HFFc6 (cell line): Measurements from ENCODE around the gene CD2BP2. TPM values are rescaled to one million over a fixed set of nuclear protein-coding genes. Genes with fewer than 3 reads are reported as not detected.
"Not testable (repeated sequence)": the region's sequence is repeated elsewhere in the genome, so short reads cannot be mapped to it uniquely, and the experiment has no call there.

Experiments used
- DNase-seq: peaks from one replicate; pipeline ENCODE4 v3.0.0-alpha.2; 2018
- H3K27ac Mint-ChIP-seq: 2 replicates; pipeline ENCODE4 v1.8.0; 2020; ENCODE audit warnings: mild to moderate bottlenecking, mixed read lengths
- H3K27me3 Mint-ChIP-seq: 2 replicates; pipeline ENCODE4 v1.8.0; 2021; ENCODE audit warnings: mild to moderate bottlenecking, moderate library complexity, mixed read lengths; ENCODE audit not compliant: insufficient read depth
- H3K36me3 Mint-ChIP-seq: 2 replicates; pipeline ENCODE4 v1.8.0; 2021; ENCODE audit warnings: low read depth, mixed read lengths
- H3K4me1 Mint-ChIP-seq: 2 replicates; pipeline ENCODE4 v1.8.0; 2020; ENCODE audit warnings: low read depth, mixed read lengths
- H3K4me3 Mint-ChIP-seq: 2 replicates; pipeline ENCODE4 v1.8.0; 2020; ENCODE audit warnings: mild to moderate bottlenecking, moderate library complexity, mixed read lengths
- H3K9me3 Mint-ChIP-seq: 2 replicates; pipeline ENCODE4 v1.8.0; 2020; ENCODE audit warnings: mild to moderate bottlenecking, mixed read lengths
- total RNA-seq, 6 experiments: library from RNA; stranded (reverse); fragmentation: NEBNext Ultra II Directional; extraction: Animal tissue kit (Norgen Biotek cat#: 25700); gene quantifications; 2 replicates in 1 of 6; 3 replicates in 5 of 6; pipeline ENCODE4 v1.2.3, GENCODE V29; 2021
- TF ChIP-seq, protein P1 (sequence below): fragments of 200-600 bp; sonication (generic); IDR thresholded peaks from 2 replicates; pipeline ENCODE4 v1.5.0; 2021; ENCODE audit warnings: antibody characterized with exemption, mild to moderate bottlenecking

The CD2BP2 gene
- total RNA-seq, 6 experiments from 2014 or later, result 76.2 to 91.0 (median 80.4) TPM

DNA sequence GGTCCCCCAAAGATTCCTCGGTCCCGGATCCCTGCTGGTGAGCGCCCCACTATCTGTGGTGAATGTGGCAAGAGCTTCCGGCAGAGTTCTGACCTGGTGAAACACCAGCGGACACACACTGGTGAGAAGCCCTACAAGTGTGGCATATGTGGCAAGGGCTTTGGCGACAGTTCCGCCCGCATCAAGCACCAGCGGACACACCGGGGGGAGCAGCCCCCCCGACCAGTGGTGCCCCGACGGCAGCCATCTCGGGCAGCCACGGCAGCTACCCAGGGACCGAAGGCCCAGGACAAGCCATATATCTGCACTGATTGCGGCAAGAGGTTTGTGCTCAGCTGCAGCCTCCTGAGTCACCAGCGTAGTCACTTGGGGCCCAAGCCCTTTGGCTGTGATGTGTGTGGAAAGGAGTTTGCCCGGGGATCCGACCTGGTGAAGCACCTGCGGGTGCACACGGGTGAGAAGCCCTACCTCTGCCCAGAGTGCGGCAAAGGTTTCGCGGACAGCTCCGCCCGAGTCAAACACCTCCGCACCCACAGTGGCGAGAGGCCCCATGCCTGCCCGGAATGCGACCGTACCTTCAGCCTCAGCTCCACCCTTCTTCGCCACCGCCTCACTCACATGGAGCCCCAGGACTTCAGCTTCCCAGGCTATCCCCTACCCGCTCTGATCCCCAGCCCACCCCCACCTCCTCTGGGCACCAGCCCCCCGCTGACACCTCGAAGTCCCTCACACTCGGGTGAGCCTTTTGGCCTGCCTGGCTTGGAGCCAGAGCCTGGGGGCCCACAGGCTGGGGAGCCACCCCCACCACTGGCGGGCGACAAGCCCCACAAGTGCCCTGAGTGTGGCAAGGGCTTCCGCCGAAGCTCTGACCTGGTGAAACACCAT lies 42.9 kb upstream of the CD2BP2 start:
- no peaks in the 10 kb centered on the region for H3K9me3 Mint-ChIP-seq
- H3K27ac Mint-ChIP-seq, result no peak overlapping the region
- no peak overlapping the region for H3K4me3 Mint-ChIP-seq
- peaks cover 46% of the 10 kb centered on the region for H3K4me1 Mint-ChIP-seq
- no peak for DNase-seq
- no peaks in the 10 kb centered on the region for H3K36me3 Mint-ChIP-seq
- no peaks in the 10 kb centered on the region for H3K27me3 Mint-ChIP-seq
- TF ChIP-seq, protein P1, sequence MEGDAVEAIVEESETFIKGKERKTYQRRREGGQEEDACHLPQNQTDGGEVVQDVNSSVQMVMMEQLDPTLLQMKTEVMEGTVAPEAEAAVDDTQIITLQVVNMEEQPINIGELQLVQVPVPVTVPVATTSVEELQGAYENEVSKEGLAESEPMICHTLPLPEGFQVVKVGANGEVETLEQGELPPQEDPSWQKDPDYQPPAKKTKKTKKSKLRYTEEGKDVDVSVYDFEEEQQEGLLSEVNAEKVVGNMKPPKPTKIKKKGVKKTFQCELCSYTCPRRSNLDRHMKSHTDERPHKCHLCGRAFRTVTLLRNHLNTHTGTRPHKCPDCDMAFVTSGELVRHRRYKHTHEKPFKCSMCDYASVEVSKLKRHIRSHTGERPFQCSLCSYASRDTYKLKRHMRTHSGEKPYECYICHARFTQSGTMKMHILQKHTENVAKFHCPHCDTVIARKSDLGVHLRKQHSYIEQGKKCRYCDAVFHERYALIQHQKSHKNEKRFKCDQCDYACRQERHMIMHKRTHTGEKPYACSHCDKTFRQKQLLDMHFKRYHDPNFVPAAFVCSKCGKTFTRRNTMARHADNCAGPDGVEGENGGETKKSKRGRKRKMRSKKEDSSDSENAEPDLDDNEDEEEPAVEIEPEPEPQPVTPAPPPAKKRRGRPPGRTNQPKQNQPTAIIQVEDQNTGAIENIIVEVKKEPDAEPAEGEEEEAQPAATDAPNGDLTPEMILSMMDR, result no peak

DNA sequence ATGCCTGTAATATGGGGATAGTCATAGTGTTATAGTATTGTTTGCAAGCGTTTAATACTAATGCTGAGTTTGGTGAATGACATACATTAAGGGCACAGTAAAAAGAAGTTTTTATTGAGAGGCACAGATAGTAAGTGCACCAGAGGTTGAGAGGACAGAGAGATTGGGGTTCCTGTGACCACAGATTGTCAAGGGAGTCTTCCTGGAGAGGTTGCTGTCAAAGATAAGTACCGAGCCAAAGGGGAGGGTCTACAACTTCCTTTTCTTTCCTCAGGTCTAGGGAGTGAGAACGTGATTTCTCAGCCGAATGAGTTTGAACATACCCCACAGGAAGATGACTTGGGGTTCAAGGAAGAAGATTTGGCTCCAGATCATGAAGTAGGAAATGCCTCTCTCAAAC lies 41.9 kb upstream of the CD2BP2 start:
- Mint-ChIP-seq H3K36me3 (no peaks in the 10 kb centered on the region), H3K9me3 (no peaks in the 10 kb centered on the region), H3K4me3 (no peak overlapping the region), H3K4me1 (peaks cover 46% of the 10 kb centered on the region), H3K27me3 (no peaks in the 10 kb centered on the region), H3K27ac (no peak overlapping the region)
- TF ChIP-seq, protein P1, result no peak
- no peak for DNase-seq

DNA sequence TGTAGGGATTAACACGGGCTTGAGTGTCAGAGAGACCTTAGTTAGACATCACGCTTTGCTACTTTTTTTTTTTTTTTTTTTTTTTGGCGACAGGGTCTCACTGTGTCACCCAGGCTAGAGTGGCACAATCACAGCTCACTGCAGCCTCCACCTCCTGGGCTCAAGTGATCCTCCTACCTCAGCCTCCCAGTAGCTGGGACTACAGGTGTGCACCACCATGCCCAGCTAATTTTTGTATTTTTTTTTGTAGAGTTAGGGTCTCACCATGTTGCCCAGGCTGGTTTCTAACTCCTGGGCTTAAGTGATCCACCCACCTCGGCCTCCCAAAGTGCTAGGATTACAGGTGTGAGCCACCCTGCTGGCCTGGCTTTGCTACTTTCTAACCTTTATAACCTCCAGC lies 41.5 kb upstream of the CD2BP2 start:
- H3K4me1 Mint-ChIP-seq, result peaks cover 42% of the 10 kb centered on the region
- DNase-seq, H3K27ac Mint-ChIP-seq, H3K9me3 Mint-ChIP-seq, H3K27me3 Mint-ChIP-seq, H3K36me3 Mint-ChIP-seq: not testable (repeated sequence)
- peak overlapping the region; percentile 89; the same call in 1 of the 2 replicates for H3K4me3 Mint-ChIP-seq

DNA sequence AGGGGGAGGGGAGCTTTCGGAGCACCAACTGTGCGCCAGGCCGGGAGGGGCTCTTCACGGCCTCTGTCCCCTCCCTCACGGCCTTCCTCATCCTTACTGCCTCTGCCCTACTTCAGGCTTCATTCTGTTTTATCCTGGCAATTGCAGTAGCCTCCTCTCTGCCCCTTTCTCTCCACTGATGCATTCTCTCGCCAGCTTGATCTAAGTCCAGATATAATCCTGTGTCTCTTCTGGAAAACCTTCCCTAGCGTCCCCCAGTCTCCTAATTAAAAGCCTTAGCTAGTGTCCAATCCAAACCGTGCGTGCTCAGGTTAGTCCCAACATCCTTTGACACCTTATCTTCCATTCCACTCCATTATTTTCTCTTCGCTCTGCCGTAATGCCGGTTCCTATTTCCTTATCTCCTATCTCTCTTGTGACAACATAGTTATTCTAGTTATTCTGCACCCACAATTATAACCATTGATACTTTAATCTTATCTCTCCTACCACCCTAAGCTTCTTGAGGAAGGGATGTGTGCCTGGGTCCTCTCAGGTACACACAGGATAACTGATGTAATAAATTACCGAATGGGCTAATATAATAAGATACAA lies 41.0 kb upstream of the CD2BP2 start:
- no peak for DNase-seq
- TF ChIP-seq, protein P1, result no peak
- no peaks in the 10 kb centered on the region for H3K36me3 Mint-ChIP-seq
- H3K27ac Mint-ChIP-seq, result peak overlapping the region; percentile 62
- no peaks in the 10 kb centered on the region; the same call in 1 of the 2 replicates for H3K27me3 Mint-ChIP-seq
- peaks cover 38% of the 10 kb centered on the region for H3K4me1 Mint-ChIP-seq
- H3K9me3 Mint-ChIP-seq, result no peaks in the 10 kb centered on the region
- H3K4me3 Mint-ChIP-seq, result peak overlapping the region; percentile 89

DNA sequence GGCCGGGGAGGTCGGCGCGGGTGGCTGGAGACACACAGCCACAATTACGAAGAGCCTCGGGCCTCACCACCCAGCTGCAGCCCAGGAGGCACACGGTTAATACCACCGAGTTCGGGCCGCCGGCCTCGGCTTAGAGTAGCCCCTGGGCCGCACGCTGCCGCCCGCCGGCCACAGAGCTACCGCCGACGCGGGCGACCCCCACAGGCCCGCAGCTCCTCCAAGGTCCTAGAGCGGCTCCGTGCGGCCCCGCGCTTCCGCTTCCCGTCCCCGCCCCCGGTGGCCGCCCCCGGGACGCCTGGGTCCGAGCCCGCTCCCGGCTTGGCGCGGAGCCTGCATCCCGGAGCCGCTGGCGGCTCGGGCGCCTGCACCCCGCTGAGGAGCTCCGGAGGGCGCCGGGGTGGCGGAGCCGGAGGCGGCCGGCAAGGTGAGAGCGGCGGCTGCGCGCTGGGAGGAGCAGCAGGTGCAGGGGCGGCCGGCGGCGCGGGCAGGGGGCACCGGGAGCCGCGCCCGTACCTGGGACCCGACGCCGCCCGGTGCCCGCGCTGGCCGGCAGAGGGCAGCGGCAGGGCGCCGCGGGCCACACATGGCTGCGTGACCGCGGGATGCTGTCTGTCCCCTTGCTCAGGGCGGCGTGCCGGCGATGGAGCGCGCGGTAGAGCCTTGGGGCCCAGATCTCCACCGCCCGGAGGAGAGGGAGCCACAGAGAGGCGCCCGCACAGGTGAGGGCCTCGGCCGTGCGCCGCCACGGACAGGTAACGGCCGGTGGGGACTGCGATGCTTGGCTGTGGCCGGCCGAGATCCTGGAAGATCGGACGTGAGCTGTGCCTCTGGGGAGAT lies 40.3 kb upstream of the CD2BP2 start, which contains the start of gene ZNF48:
TSS of gene ZNF48 (plus strand) at position 266 of the 837 bp plus-strand sequence. CDS start at position 641, 375 bp downstream.
- Mint-ChIP-seq H3K36me3 (no peaks in the 10 kb centered on the region), H3K4me1 (peaks cover 38% of the 10 kb centered on the region), H3K4me3 (peak within 1 kb of the TSS; percentile 91), H3K27ac (peak within 1 kb of the TSS; percentile 91), H3K27me3 (no peaks in the 10 kb centered on the region; the same call in 1 of the 2 replicates), H3K9me3 (no peaks in the 10 kb centered on the region)
- peak; percentile 77 for DNase-seq
- TF ChIP-seq, protein P1, result peak; percentile 58; the same call in 1 of the 2 replicates
